GM18907 (cell line): ENCODE data around the gene GRM7.

Experiments used
- ATAC-seq: cut with Tn5 transposase; IDR thresholded peaks from one replicate; pipeline ENCODE4 v1.9.1; 2021; ENCODE audit warnings: mild to moderate bottlenecking, moderate library complexity; ENCODE audit not compliant: unreplicated experiment

GRM7 gene

GRCh38 chr3:7632305-7632704 is 771.4 kb downstream of the GRM7 start:
- ATAC-seq = no peak

- ATAC-seq = no peak
Measured at GRCh38 chr3:7637694-7638093, 776.8 kb downstream of the GRM7 start.

- no peak for ATAC-seq
Measured at GRCh38 chr3:7638103-7638502, 777.2 kb downstream of the GRM7 start.

- no peak for ATAC-seq
Measured at GRCh38 chr3:7640787-7641186, 779.9 kb downstream of the GRM7 start.

GRCh38 chr3:7646851-7647250 is 785.9 kb downstream of the GRM7 start:
- ATAC-seq = no peak

- no peak for ATAC-seq
Measured at GRCh38 chr3:7650466-7650865, 789.6 kb downstream of the GRM7 start.

- ATAC-seq = no peak
Measured at GRCh38 chr3:7651274-7651673, 790.4 kb downstream of the GRM7 start.

GRCh38 chr3:7657214-7658112 is 796.5 kb downstream of the GRM7 start:
- ATAC-seq = no peak

GRCh38 chr3:7658294-7658693 is 797.4 kb downstream of the GRM7 start:
- no peak for ATAC-seq

GRCh38 chr3:7659079-7659478 is 798.2 kb downstream of the GRM7 start:
- ATAC-seq = no peak

GRCh38 chr3:7663771-7664170 is 802.9 kb downstream of the GRM7 start:
- no peak for ATAC-seq

GRCh38 chr3:7667774-7668173 is 806.9 kb downstream of the GRM7 start:
- no peak for ATAC-seq

- no peak for ATAC-seq
Measured at GRCh38 chr3:7669641-7670040, 808.7 kb downstream of the GRM7 start.

- no peak for ATAC-seq
Measured at GRCh38 chr3:7678521-7678920, 817.6 kb downstream of the GRM7 start.

GRCh38 chr3:7682822-7683229 is 821.9 kb downstream of the GRM7 start:
- no peak for ATAC-seq

- ATAC-seq = no peak
Measured at GRCh38 chr3:7683426-7683825, 822.5 kb downstream of the GRM7 start.

GRCh38 chr3:7684182-7684715 is 823.3 kb downstream of the GRM7 start:
- ATAC-seq = no peak

- ATAC-seq = no peak
Measured at GRCh38 chr3:7687428-7688147, 826.7 kb downstream of the GRM7 start.

- ATAC-seq = no peak
Measured at GRCh38 chr3:7692866-7693265, 832.0 kb downstream of the GRM7 start.

GRCh38 chr3:7693976-7694375 is 833.1 kb downstream of the GRM7 start:
- ATAC-seq = no peak

- no peak for ATAC-seq
Measured at GRCh38 chr3:7695049-7695448, 834.1 kb downstream of the GRM7 start.

GRCh38 chr3:7696320-7696719 is 835.4 kb downstream of the GRM7 start:
- ATAC-seq = no peak
